Activated CD4-positive, alpha-beta T cell treated with anti-CD3 and anti-CD28 coated beads, Interleukin-2, amount 50 U/mL, for 24 hours (primary cell): Measurements from ENCODE around the gene FREM3.
"Not testable (repeated sequence)": the region's sequence is repeated elsewhere in the genome, so short reads cannot be mapped to it uniquely, and the experiment has no call there.

Experiments used
- DNase-seq, 2 donors: peaks; one replicate each; pipeline ENCODE4 v3.0.0-alpha.2; 2020; ENCODE audit warnings: low read depth in 1 of 2, low spot score in 1 of 2

The FREM3 gene

DNA sequence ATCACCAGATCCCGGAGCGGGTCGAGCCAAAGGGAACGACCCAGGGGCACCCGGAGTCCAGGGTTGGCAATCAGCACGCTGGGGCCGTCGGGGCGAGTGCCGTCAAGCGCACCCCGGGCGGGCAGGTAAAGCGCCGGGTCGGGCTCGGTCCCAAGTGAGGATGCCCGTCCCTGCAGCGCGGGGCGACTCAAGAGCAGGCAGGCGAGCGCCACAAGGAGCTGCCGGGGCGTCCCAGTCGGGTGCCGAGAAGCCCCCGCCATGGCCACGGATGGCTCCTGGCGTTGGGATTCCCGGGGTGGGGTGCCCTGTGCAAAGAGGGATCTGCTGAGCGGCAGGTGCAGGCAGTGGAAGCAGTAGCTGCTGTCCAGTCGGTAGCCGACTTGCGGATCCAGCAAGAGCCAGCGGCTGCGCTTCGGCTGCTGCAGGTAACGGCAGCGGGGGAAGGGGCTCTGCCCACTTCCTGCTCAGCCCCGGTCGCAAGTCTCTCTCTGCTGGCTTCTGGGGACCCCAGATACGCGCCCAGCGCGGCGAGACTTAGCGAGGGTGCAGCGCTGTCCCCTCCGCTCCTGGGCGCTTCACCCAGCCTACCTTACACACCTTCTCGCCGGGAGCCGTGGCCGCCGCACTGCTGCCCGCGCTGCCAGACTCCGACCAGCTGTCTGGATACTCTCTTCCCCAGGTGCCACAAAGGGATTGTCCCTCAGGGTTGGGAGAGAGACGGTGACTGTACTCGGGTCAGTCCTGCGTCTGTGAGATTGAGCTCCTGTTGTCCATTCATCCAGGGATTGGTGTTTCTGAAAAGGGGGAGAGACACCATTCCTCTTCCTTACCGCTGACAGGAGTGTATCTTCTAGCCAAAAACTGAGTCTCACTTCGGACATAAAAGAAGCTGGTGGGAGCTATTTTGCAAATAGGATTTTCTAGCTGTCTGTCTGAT lies at the start of gene FREM3:
TSS of gene FREM3 (minus strand) at position 260 of the 937 bp plus-strand sequence. CDS start at position 260, 0 bp downstream.
- DNase-seq = no peak

DNA sequence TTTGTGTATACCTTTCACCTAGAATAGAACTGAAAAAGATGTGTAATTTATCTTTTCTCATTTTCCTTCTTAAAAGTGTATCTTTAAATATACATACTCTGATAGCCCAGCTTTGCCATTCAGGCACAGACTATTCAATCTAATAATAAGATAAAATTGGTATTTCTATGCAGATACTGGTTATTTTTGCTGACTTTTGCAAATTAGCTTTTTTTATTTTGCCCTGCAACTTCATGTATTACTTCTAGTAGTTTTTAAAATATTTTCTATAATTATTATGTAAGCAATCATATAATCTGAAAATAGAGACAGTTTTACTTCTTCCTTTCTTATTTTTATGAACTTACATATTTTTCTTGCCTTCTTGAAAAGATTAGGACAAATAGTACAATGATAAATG lies 45.4 kb upstream of the FREM3 start:
- DNase-seq = no peak

DNA sequence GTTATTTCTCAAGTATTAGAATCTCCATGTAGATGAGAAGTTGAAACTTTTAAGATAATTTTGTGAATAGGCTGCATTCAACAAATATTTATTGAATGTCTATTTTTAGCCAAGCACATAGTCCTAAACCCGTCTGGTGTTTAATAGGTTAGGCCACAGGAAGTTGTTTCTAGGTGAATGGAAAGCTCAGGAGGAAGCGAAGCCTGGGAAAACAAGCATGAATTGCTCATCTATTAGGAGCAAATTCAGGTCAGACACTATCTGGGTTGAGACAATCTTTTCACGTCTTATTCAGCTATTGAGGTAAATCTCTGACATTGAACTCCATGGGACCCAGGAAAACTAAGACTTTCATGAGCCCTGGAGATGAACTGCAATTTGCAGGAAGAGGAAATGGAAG lies 43.1 kb upstream of the FREM3 start:
- DNase-seq = no peak

DNA sequence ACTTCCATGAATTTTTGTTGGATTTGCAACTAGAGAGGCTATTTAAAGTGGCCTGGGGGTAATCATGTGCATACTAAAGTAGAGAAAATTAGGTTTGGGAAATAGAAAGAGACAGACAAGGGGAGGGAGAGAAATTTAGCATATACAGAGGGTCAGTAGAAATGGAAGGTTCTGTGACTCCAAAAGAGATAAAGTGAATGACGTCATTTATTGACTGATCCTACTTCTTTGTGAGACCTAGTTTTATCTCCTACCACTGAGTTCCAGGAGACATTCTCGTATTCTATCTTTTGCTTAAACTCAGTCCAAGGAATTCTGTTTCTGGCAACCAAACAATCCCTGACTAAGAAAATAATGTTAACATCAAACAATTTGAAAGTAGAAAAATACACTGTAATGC lies 42.4 kb upstream of the FREM3 start:
- DNase-seq = no peak

- no peak for DNase-seq
Measured at GRCh38 chr4:143736861-143737260, 36.4 kb upstream of the FREM3 start.

DNA sequence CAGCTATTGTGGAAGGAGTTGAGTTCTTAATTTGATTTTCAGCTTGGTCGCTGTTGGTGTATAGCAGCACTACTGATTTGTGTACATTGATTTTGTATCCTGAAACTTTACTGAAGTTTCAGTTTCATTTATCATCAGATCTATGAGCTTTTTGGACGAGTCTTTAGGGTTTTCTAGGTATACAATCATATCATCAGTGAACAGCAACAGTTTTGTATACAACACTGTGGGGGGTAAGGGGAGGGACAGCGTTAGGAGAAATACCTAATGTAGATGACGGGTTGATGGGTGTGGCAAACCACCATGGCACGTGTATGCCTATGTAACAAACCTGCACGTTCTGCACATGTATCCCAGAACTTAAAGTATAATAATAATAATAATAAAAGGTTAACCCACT lies 35.6 kb upstream of the FREM3 start:
- DNase-seq = not testable (repeated sequence)

DNA sequence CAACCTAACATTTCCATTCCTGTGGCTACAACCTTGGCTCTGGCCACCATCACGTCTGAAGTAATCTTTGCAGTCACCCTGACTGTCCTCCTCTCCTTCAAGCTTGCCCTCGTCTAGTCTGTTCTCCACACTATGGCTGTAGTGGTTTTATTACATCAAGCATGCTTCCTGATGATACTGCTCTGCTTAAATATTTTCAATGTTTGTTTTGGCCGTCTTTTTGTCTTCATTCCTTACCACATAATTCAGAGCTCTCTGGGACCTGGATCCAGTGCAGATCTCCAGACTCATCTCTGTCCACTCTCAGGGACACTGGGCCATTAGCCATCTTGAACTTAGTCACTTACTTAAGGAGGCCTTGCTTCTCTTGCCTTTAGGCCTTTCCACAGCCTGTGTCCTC lies 27.7 kb upstream of the FREM3 start:
- DNase-seq = no peak

- DNase-seq = no peak
Measured at GRCh38 chr4:143726714-143727113, 26.2 kb upstream of the FREM3 start.

- DNase-seq = no peak
Measured at GRCh38 chr4:143721317-143721716, 20.8 kb upstream of the FREM3 start.

DNA sequence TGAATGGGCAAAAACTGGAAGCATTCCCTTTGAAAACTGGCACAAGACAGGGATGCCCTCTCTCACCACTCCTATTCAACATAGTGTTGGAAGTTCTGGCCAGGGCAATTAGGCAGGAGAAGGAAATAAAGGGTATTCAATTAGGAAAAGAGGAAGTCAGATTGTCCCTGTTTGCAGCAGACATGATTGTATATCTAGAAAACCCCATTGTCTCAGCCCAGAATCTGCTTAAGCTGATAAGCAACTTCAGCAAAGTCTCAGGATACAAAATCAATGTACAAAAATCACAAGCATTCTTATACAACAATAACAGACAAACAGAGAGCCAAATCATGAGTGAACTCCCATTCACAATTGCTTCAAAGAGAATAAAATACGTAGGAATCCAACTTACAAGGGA lies 18.3 kb upstream of the FREM3 start:
- not testable (repeated sequence) for DNase-seq

DNA sequence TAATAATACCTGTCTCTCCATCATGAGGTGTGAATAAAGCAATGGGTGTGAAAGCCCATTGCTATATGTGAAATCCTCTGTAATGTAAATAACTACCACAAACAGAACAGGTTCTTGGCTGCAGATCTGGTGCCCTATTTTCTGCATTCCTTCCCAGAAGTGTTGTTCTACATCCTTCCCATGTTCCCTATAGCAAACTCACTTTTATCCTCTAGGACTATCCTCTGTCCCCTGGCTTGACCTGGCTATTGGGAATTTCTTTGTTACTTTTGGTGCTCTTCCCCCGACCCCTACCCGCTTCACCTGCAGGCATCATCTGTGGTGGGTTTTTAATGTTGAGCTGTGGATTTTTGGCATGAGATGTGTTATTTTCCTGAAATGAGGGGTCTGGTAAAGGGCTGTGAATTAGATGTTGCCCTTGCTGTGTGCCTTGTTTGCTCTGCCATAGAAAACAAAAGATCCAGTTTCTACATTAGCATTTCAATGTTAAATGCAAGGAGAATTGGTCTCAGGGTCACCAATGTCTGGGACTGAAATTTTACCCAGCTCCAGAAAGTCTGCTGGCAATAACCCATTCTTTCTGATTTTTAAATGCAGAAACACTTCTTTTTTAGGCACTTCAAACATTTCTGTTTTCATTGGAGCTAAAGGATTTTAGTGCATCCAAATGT lies 13.6 kb upstream of the FREM3 start:
- DNase-seq = no peak

GRCh38 chr4:143713553-143713952 lies 13.1 kb upstream of the FREM3 start:
- DNase-seq = no peak

DNA sequence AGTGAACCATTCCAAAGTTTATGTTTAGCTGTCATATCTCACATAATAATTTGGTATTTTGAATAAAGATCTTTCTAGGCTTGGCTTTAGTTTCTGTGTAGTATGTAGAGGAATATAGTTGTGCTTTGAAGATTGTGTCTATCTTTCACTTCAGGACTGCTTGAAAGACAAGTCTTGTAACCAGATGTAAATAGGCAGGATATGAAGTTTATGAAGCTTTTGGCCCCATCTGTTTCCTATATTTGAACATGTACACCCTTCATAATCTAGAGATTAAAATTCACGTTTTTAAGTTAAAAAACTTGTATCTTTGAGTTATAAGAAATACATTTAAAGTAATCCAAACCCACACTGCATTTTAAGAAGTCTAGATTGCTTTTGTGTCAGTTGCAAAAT lies 11.7 kb upstream of the FREM3 start:
- DNase-seq = no peak

DNA sequence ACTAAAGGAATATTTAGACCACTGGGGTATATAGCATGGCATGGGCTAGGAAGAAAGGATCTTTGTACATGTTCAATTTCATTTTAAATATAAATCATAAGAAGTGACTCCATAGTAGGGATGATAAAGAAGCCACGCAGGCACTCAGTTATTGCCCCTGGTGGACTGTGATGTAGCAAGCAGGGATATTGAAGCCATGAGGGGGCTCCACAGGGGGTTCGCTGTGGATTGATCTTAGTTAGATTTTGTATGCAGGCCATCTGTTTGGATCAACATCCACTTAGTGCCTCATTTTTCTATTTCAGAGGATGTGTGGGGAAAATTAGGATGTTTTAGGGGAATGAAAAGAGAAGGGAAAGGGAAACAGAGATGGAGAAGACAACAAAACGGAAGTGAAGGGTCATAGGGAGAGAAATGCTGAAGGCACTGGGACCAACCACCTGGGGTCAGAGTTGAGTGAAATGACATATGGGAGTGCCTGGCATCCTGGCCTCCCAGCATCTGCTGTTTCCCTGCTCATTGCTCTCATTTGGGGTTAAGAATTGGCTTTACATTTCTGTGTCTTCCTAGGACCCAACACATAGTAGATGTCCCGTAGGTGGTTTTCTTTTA lies 11.2 kb upstream of the FREM3 start:
- DNase-seq = no peak

- DNase-seq = no peak
Measured at GRCh38 chr4:143701365-143701764, 890 bp upstream of the FREM3 start.

DNA sequence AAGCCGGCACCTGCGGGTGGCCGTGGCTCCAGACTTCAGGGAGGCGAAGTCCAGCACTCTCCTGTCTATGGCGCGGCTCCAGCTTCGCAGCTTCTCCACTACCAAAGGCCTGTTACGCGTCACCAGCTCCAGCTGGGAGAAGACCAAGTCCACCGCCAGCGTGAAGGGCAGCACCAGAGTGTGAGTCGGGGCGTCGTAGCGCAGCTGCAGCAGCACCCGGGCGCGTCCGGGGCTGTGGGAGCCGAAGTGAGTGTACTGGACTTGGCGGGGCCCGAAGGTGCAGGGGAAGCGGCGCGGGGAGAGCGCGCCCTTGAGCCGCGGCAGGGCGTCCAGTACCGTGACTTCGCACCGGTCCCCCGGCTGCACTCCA lies 444 bp downstream of the FREM3 start:
- DNase-seq = no peak

DNA sequence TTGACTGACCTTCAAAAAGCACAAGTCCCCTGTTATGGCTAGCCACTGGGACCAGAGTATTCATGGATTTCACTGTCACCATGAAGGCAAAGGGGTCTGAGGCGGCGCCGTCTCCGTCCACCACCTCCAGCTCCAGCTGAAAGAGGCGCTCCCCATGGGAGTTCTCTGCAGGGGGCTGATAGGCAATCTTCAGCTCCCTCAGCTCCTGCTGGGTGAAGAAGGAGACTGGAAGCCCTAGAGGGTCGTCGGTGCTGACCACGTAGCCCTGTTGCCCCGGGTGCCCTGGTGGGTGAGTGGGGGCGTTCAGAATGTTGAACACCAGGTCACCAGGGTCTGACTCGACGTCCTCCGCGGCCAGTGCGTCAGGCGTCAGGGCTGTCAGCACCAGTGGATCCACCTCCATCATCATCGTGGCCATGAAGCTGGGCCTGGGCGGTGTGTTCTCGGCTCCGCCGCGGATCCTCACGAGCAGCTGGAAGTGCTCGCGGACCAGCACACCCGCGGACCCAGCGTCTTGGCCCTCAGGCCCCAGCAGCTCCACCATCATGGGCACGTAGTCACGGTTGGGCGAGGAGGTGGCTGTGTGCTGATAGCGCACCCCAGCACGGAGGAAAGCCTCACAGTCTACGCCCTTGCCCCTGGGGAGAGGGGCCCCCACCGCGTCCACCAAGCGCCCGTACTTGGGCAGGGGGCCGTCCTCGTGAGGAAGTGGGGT lies 987 bp downstream of the FREM3 start:
- no peak for DNase-seq

DNA sequence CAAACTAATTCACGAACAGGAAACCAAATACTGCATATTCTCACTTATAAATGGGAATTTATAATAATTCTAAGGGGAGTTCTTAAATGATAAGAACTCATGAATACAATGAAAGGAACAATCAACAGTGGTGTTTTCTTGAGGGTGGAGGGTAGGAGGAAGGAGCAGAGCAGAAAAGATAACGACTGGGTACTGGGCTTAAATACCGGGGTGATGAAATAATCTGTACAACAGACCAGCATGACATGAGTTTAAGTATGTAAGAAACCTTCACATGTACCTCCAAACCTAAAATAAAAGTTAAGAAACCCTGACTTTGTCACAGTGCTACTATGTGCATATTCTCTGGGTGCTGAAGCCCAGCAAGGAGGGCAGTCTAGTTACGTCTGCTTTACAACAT lies 6.6 kb downstream of the FREM3 start:
- no peak for DNase-seq

DNA sequence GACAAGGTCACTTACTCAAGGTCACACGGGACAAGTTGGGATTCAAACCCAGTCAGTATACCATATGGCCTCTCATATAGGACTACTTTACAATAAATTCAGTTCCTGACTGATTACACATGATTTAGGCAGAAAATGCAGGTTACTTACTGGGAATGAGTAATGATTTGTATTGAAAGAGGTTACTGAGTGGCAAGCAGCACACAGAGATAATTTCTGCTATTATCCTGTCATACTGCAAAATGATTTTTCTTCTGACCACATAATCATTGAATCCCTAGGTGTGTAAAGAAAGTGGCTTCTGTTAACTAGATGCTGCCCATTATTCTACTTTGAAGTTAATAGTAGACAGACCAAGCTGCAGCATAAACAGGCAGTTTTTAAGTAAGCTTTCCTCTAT lies 8.2 kb downstream of the FREM3 start:
- no peak for DNase-seq

DNA sequence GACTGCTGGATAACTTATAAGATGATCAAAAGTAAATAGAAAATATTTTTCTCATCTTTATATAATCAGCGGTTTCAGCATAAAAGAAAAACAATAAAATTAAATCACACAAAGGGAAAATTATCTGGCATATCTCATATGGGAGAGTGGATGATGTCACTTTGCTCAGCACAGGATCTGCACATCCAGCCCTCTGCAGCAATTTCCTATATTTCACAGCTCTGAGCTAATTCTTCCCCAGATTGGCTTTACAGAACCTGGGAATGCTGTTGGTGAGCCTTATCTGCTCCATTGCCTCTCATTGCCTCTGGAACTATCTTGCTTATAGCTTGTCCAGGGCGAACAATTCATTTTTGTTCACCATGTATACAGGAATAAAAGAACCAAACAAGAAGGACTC lies 21.0 kb downstream of the FREM3 start:
- no peak for DNase-seq

DNA sequence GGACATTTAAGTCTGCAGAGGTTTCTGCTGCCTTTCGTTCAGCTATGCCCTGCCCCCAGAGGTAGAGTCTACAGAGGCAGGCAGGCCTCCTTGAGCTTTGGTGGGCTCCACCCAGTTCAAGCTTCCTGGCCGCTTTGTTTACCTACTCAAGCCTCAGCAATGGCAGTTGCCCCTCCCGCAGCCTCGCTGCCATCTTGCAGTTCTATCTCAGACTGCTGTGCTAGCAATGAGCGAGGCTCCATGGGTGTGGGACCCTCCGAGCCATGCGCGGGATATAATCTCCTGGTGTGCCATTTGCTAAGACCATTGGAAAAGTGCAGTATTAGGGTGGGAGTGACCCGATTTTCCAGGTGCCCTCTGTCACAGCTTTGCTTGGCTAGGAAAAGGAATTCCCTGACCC lies 26.8 kb downstream of the FREM3 start:
- DNase-seq = not testable (repeated sequence)
